ENCODE measurements around the gene INTS11.
"Not testable (repeated sequence)": the region's sequence is repeated elsewhere in the genome, so short reads cannot be mapped to it uniquely, and the experiment has no call there.

INTS11 gene

DNA sequence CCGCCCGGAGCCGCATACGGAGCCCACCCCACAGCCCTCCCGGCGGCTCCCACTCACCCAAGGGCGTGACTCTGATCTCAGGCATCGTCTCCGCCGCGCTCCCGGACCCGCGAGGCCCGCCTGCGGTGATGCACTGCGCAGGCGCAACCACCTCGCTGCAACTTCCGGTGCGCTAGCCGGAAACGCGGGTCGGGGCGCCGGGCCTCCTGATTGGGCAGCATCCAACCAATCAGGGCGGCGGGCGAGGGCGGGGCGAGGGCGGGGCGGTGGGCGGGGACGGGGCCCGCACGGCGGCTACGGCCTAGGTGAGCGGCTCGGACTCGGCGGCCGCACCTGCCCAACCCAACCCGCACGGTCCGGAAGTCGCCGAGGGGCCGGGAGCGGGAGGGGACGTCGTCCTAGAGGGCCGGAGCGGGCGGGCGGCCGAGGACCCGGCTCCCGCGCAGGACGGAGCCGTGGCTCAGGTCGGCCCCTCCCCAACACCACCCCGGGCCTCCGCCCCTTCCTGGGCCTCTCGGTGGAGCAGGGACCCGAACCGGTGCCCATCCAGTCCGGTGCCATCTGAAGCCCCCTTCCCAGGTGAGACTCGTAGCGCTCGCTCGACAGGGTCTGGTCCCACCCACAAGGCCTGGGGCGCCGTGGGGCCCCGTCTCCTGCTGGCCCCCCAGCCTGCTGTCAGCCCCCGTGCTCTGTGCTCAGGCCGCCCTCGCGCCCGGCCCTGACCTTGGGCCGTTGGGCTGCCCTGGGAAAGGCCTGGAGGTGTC lies at the start of gene INTS11, which contains the start of gene CPTP:
Gene INTS11, minus strand, starts transcription at position 137 of the 764 bp plus-strand sequence. Its CDS starts 52 bp downstream, at position 85.
Gene CPTP, plus strand, starts transcription at position 279 of the 764 bp plus-strand sequence. CDS start 2,109 bp downstream, outside the sequence.
- DNase-seq (ENCODE audit: low read depth in 1 of 2, low spot score in 1 of 2) = peak; percentile 76 to 92
- in situ Hi-C loops (cut with HindIII; ENCODE audit: low pct_unique_long_range_greater_than_20kb, low sequenced_read_pairs) = no loop called here
- TF ChIP-seq JUND (IDR thresholded peaks at IDR 0.05; ENCODE audit: low read depth) = no peak

- in situ Hi-C loops (cut with HindIII; ENCODE audit: low pct_unique_long_range_greater_than_20kb, low sequenced_read_pairs) = no loop called here
- no peak for DNase-seq (ENCODE audit: low read depth in 1 of 2, low spot score in 1 of 2)
- no peak for TF ChIP-seq JUND (IDR thresholded peaks at IDR 0.05; ENCODE audit: low read depth)
These were observed 49.5 kb upstream of the INTS11 start for GRCh38 chr1:1373815-1374588.

- no peak for DNase-seq (ENCODE audit: low read depth in 1 of 2, low spot score in 1 of 2)
- in situ Hi-C loops (cut with HindIII; ENCODE audit: low pct_unique_long_range_greater_than_20kb, low sequenced_read_pairs) = no loop called here
- TF ChIP-seq JUND (IDR thresholded peaks at IDR 0.05; ENCODE audit: low read depth) = no peak
These were observed 48.8 kb upstream of the INTS11 start for GRCh38 chr1:1373051-1373814.

- TF ChIP-seq JUND (IDR thresholded peaks at IDR 0.05; ENCODE audit: low read depth) = no peak
- in situ Hi-C loops (cut with HindIII; ENCODE audit: low pct_unique_long_range_greater_than_20kb, low sequenced_read_pairs) = no loop called here
- DNase-seq (ENCODE audit: low read depth in 1 of 2, low spot score in 1 of 2) = peak in 1 of 2 experiments; percentile 60
These were observed 47.6 kb upstream of the INTS11 start for GRCh38 chr1:1371746-1372711.

GRCh38 chr1:1371364-1371745 lies 46.9 kb upstream of the INTS11 start:
- TF ChIP-seq JUND (IDR thresholded peaks at IDR 0.05; ENCODE audit: low read depth) = no peak
- DNase-seq (ENCODE audit: low read depth in 1 of 2, low spot score in 1 of 2) = no peak
- in situ Hi-C loops (cut with HindIII; ENCODE audit: low pct_unique_long_range_greater_than_20kb, low sequenced_read_pairs) = no loop called here

DNA sequence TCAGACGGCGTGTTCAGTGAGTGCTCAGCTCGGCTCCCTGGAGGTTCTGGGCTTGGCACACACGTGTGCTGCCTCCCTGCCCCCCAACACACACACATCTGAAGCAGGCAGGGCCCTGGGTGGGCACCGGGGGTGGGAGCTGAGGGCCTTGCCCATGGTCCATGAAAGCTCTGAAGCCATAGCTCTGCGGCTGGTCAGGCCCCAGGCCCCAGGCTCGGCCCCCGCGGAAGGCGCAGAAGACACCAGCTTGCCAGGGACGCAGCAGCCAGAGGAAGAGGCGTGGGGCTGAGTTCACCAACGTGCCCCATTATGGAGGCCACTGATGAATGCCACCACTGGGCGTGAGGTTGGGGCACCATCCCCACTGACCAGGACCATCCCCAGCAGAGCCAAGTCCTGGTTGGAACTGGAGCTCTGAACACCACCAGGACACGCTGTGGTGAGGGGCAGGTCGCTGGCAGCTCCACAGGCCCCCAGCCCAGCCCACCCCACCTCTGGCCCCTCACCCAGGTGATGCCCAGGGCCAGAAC lies 46.4 kb upstream of the INTS11 start:
- in situ Hi-C loops (cut with HindIII; ENCODE audit: low pct_unique_long_range_greater_than_20kb, low sequenced_read_pairs) = no loop called here
- TF ChIP-seq JUND (IDR thresholded peaks at IDR 0.05; ENCODE audit: low read depth) = no peak
- DNase-seq (ENCODE audit: low read depth in 1 of 2, low spot score in 1 of 2) = no peak

DNA sequence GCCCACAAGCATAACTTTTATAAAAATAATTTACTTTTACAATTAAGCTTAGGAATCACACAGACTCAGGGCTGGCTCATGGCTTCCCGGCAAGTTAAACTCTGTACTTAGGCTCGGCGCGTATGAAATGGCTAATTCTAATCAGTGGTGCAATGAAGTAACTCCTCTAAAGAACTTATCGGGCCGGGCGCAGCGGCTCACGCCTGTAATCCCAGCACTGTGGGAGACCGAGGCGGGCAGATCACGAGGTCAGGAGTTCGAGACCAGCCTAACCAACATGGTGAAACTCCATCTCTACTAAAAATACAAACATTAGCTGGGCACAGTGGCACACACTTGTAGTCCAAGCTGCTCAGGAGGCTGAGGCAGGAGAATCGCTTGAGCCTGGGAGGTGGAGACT lies 45.6 kb upstream of the INTS11 start:
- in situ Hi-C loops (cut with HindIII; ENCODE audit: low pct_unique_long_range_greater_than_20kb, low sequenced_read_pairs); DNase-seq (ENCODE audit: low read depth in 1 of 2, low spot score in 1 of 2): not testable (repeated sequence)

DNA sequence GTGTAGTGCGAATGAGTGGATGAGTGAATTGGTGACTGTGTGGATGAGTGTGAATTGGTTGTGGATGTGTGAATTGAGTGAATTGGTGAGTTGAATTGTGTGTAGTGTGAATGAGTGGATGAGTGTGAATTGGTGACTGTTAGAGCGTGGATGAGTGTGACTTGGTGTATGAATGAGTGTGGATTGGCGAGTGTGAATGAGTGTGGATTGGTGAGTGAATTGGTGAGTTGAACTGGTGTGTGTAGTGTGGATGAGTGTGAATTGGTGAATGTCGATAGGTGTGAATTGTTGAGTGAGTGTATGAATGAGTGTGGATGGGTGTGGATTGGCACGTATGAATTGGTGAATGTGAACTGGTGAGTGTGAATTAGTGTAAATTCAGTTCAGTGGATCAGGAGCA lies 42.9 kb upstream of the INTS11 start:
- in situ Hi-C loops (cut with HindIII; ENCODE audit: low pct_unique_long_range_greater_than_20kb, low sequenced_read_pairs) = no loop called here
- no peak for DNase-seq (ENCODE audit: low read depth in 1 of 2, low spot score in 1 of 2)
- no peak for TF ChIP-seq JUND (IDR thresholded peaks at IDR 0.05; ENCODE audit: low read depth)

GRCh38 chr1:1366699-1367066 lies 42.2 kb upstream of the INTS11 start:
- DNase-seq (ENCODE audit: low read depth in 1 of 2, low spot score in 1 of 2) = no peak
- in situ Hi-C loops (cut with HindIII; ENCODE audit: low pct_unique_long_range_greater_than_20kb, low sequenced_read_pairs) = no loop called here
- TF ChIP-seq JUND (IDR thresholded peaks at IDR 0.05; ENCODE audit: low read depth) = no peak

DNA sequence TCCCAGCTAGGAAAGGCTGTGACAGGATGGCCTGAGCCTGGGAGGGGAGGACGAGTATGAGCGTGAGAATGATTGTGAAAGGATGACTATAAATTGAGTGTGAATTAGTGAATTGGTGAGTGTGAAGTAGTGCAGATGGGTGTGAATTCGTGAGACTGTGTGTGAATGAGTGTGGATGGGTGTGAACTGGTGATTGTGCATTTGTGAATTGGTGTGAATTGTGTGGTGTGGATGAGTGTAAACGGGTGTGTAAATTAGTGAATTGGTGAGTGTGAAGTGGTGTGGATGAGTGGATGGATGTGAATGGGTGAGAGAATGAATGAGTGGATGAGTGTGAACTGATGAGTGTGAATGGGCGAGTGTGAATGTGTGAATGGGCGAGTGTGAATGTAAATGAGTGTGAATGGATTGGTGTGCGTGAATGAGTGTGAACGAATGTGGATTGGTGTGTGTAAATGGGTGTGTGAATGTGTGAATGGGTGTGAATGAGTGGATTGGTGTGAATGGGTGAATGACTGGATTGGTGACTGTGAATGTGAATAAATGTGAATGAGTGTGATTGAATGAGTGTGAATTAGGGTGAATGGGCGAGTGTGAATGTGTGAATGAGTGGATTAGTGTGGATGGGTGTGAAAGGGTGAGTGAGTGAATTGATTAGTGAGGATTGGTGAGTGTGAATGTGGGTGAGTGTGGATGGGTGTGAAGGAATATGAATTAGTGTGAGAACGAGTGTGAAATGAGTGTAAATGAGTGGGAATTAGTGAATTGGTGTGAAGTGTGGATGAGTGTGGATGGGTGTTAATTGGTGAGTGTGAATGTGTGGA lies 41.6 kb upstream of the INTS11 start:
- in situ Hi-C loops (cut with HindIII; ENCODE audit: low pct_unique_long_range_greater_than_20kb, low sequenced_read_pairs) = no loop called here
- TF ChIP-seq JUND (IDR thresholded peaks at IDR 0.05; ENCODE audit: low read depth) = no peak
- DNase-seq (ENCODE audit: low read depth in 1 of 2, low spot score in 1 of 2) = no peak

GRCh38 chr1:1364266-1364665 lies 39.8 kb upstream of the INTS11 start:
- DNase-seq (ENCODE audit: low read depth in 1 of 2, low spot score in 1 of 2) = peak; percentile 55 to 93
- in situ Hi-C loops (cut with HindIII; ENCODE audit: low pct_unique_long_range_greater_than_20kb, low sequenced_read_pairs) = no loop called here
- no peak for TF ChIP-seq JUND (IDR thresholded peaks at IDR 0.05; ENCODE audit: low read depth)
